GM19043 (cell line): Measurements from ENCODE around the gene RETN.
A peak's percentile ranks its signal among the peaks of the same experiment; 100 is the strongest.

Experiments
- ATAC-seq: cut with Tn5 transposase; IDR thresholded peaks from one replicate; pipeline ENCODE4 v1.9.1; 2021; ENCODE audit warnings: low read depth; ENCODE audit not compliant: unreplicated experiment

RETN gene

GRCh38 chr19:7681340-7682174 is 12.7 kb downstream of the RETN start:
- ATAC-seq = no peak

GRCh38 chr19:7682175-7682855 is 13.5 kb downstream of the RETN start:
- no peak for ATAC-seq

- no peak for ATAC-seq
Observed at GRCh38 chr19:7685546-7686445, 16.9 kb downstream of the RETN start.

GRCh38 chr19:7687177-7687576 is 18.3 kb downstream of the RETN start:
- ATAC-seq = no peak

GRCh38 chr19:7689165-7689564 is 20.3 kb downstream of the RETN start:
- no peak for ATAC-seq

GRCh38 chr19:7690779-7691258 is 22.0 kb downstream of the RETN start:
- no peak for ATAC-seq

GRCh38 chr19:7691497-7691896 is 22.6 kb downstream of the RETN start:
- ATAC-seq = no peak

GRCh38 chr19:7692417-7693088 is 23.7 kb downstream of the RETN start:
- no peak for ATAC-seq

GRCh38 chr19:7694499-7694898 is 25.6 kb downstream of the RETN start:
- no peak for ATAC-seq

- ATAC-seq = no peak
Observed at GRCh38 chr19:7697721-7698287, 29.0 kb downstream of the RETN start.

GRCh38 chr19:7698583-7698982 is 29.7 kb downstream of the RETN start:
- no peak for ATAC-seq

- ATAC-seq = no peak
Observed at GRCh38 chr19:7699003-7699402, 30.2 kb downstream of the RETN start.

- ATAC-seq = no peak
Observed at GRCh38 chr19:7699417-7700401, 30.9 kb downstream of the RETN start.

GRCh38 chr19:7701049-7701653 is 32.3 kb downstream of the RETN start:
- ATAC-seq = no peak

GRCh38 chr19:7701654-7702457 is 33.0 kb downstream of the RETN start, which contains the start of gene FCER2:
Gene FCER2, minus strand, starts transcription at chr19:7702131. Its CDS starts 2,371 bp downstream, at chr19:7699760.
- peak; percentile 55 for ATAC-seq

- ATAC-seq = no peak
Observed at GRCh38 chr19:7703332-7703731, 34.5 kb downstream of the RETN start.

- no peak for ATAC-seq
Observed at GRCh38 chr19:7704280-7705060, 35.6 kb downstream of the RETN start.
